Measurements from ENCODE around the gene LPCAT2. TPM values are rescaled to one million over a fixed set of nuclear protein-coding genes. Genes with fewer than 3 reads are reported as not detected.

The LPCAT2 gene
- total and polyA plus RNA-seq, 8 donors, result 1.4 to 36.2 (median 6.6) TPM; not detected in 1

GRCh38 chr16:55506083-55506482, 2.8 kb upstream of the LPCAT2 start:
- Histone ChIP-seq H3K27ac (no peak overlapping the region), H3K4me1 (peaks cover 22 to 60% (median 46%) of the 10 kb centered on the region in 4 donors), H3K9me3 (no peaks in the 10 kb centered on the region), H3K4me3 (no peak overlapping the region), H3K27me3 (no peaks in the 10 kb centered on the region), H3K36me3 (peaks cover 0 to 26% (median 23%) of the 10 kb centered on the region in 4 donors)
- WGBS, 5 donors, result 47 to 59% (median 53%) methylated on average over 6 to 7 of the region's 7 CpGs
- DNase-seq, result no peak
- intact Hi-C loops (cut with DNase I; ENCODE audit: low total_unique reads), result no loop called here
- TF ChIP-seq POLR2AphosphoS5 (IDR thresholded peaks at IDR 0.05) (no peak), POLR2A (IDR thresholded peaks at IDR 0.05) (no peak)
- TF ChIP-seq, protein P1, sequence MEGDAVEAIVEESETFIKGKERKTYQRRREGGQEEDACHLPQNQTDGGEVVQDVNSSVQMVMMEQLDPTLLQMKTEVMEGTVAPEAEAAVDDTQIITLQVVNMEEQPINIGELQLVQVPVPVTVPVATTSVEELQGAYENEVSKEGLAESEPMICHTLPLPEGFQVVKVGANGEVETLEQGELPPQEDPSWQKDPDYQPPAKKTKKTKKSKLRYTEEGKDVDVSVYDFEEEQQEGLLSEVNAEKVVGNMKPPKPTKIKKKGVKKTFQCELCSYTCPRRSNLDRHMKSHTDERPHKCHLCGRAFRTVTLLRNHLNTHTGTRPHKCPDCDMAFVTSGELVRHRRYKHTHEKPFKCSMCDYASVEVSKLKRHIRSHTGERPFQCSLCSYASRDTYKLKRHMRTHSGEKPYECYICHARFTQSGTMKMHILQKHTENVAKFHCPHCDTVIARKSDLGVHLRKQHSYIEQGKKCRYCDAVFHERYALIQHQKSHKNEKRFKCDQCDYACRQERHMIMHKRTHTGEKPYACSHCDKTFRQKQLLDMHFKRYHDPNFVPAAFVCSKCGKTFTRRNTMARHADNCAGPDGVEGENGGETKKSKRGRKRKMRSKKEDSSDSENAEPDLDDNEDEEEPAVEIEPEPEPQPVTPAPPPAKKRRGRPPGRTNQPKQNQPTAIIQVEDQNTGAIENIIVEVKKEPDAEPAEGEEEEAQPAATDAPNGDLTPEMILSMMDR (IDR thresholded peaks at IDR 0.05), result no peak

- H3K4me3 ChIP-seq, result no peak overlapping the region
- TF ChIP-seq, protein P1 (IDR thresholded peaks at IDR 0.05), result no peak
- no peak for TF ChIP-seq POLR2A (IDR thresholded peaks at IDR 0.05)
- no peak for TF ChIP-seq POLR2AphosphoS5 (IDR thresholded peaks at IDR 0.05)
- no peak for TF ChIP-seq EP300 (IDR thresholded peaks at IDR 0.05)
- H3K9me3 ChIP-seq, result no peaks in the 10 kb centered on the region
- peaks cover 22 to 54% (median 40%) of the 10 kb centered on the region in 4 donors for H3K4me1 ChIP-seq
- no peak overlapping the region for H3K27ac ChIP-seq
- intact Hi-C loops (cut with DNase I; ENCODE audit: low total_unique reads), result no loop called here
- H3K27me3 ChIP-seq, result no peaks in the 10 kb centered on the region
- WGBS, 5 donors, result 41 to 62% (median 58%) methylated on average over 4 of the region's 4 CpGs
- peaks cover 0 to 26% (median 23%) of the 10 kb centered on the region in 4 donors for H3K36me3 ChIP-seq
- no peak for DNase-seq
Observed at GRCh38 chr16:55506708-55507107, 2.2 kb upstream of the LPCAT2 start.

DNA sequence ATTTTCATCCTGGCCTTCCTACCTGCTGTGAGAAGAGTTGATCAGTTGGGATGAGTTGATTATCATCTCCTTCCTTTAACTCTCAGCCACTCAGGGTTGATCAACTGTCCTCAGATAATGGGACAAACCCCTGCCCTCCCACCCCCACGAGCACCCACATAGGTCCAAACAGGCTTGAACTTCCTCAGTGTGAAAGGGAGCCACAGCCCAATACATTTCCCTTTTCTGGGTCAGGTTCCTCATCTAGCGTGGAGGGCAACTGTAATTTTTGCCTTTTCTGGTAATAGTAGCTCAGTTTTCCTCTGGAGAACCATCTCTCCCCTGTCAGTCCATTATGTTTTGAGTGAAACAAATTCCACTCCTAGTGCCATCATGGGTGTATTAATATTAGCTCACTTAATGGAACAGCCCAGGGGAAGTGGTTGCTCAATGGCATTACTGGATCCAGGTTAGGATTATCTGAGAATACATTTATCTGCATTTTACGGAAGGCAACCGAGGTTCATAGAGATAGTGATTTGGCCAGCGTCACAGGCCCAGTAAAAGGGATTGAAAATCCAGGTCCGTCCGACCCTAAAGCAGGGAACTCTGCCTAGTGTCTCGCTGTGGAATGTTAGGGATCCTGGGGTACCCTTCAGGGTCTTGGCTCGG, 476 bp upstream of the LPCAT2 start:
- intact Hi-C loops (cut with DNase I; ENCODE audit: low total_unique reads), result no loop called here
- H3K9me3 ChIP-seq, result peaks cover 0 to 12% (median 8%) of the 10 kb centered on the region in 4 donors
- H3K27ac ChIP-seq, result peak overlapping the region in 4 of 5 donors; percentile 77 to 86 (median 83)
- peaks cover 0 to 26% (median 25%) of the 10 kb centered on the region in 4 donors for H3K36me3 ChIP-seq
- peak overlapping the region; percentile 63 to 76 (median 68) for H3K4me3 ChIP-seq
- H3K4me1 ChIP-seq, result peaks cover 5 to 37% (median 24%) of the 10 kb centered on the region in 4 donors
- DNase-seq, result no peak
- H3K27me3 ChIP-seq, result no peaks in the 10 kb centered on the region
- WGBS, 5 donors, result 44 to 59% (median 52%) methylated on average over 9 of the region's 9 CpGs
- TF ChIP-seq POLR2AphosphoS5 (IDR thresholded peaks at IDR 0.05), result no peak
- TF ChIP-seq POLR2A (IDR thresholded peaks at IDR 0.05), result no peak
- TF ChIP-seq EP300 (IDR thresholded peaks at IDR 0.05), result no peak
- TF ChIP-seq, protein P1 (IDR thresholded peaks at IDR 0.05), result no peak

DNA sequence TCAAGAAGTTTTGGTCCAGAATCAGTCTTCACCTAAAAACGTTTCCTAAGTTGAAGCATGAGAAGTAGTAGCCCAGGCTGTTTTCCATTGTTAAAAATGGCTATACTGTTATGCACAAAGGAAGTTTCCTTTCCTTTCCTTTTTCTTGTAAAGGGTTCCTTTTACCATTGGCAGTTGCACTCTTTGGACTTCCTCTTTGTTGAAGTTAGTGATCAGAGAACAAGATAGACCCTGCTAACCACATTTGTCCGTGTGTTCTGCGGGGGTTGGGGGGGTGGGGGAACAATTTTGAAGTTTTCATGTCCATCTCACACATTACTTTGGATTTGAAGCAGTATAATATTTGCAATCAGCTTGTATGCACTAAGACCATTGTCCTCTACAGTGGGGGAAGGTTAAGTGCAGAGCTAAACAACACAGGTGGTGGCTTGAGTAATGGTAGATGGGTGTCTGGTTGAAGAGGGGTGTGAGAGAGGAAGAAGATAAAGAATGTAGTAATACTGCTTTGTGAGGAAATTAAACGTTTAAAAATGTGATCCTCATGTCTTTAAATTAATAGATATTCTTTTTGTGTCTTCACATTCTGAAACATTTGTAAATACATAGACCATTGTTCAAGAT, 1.4 kb downstream of the LPCAT2 start:
- Histone ChIP-seq H3K9me3 (peaks cover 0 to 14% (median 8%) of the 10 kb centered on the region in 4 donors), H3K4me3 (peak overlapping the region in 3 of 4 donors; percentile 63 to 76 (median 72)), H3K36me3 (peaks cover 0 to 24% (median 20%) of the 10 kb centered on the region in 4 donors), H3K27me3 (no peaks in the 10 kb centered on the region), H3K4me1 (peaks cover 0 to 27% (median 19%) of the 10 kb centered on the region in 4 donors), H3K27ac (peak overlapping the region in 3 of 5 donors; percentile 82 to 86 (median 84))
- 20 to 29% (median 25%) methylated on average over 4 of the region's 4 CpGs for WGBS, 5 donors
- TF ChIP-seq EP300 (IDR thresholded peaks at IDR 0.05) (no peak), POLR2AphosphoS5 (IDR thresholded peaks at IDR 0.05) (no peak)
- intact Hi-C loops (cut with DNase I; ENCODE audit: low total_unique reads), result no loop called here
- no peak for DNase-seq
